ENCODE results near the gene CIDEA. TPM values are rescaled to one million over a fixed set of nuclear protein-coding genes. Genes with fewer than 3 reads are reported as not detected.
A peak's percentile ranks its signal among the peaks of the same experiment; 100 is the strongest.

CIDEA gene
- total and polyA plus RNA-seq, 9 of the 15 experiments (the other 6 are each of a cell fraction or from before 2014, with no cell fraction given) = not detected

- TF ChIP-seq ZNF583 (CRISPR knock-in tag; IDR thresholded peaks at IDR 0.05) = no peak
- peak; percentile 34 for TF ChIP-seq PHF20 (IDR thresholded peaks at IDR 0.05; ENCODE audit: partially characterized antibody)
- no peak for TF ChIP-seq ZNF224 (CRISPR knock-in tag; IDR thresholded peaks at IDR 0.05)
- TF ChIP-seq TFAM (CRISPR knock-in tag; conservative IDR thresholded peaks at IDR 0.05) = no peak
- no peak for TF ChIP-seq FOXK1 (CRISPR knock-in tag; IDR thresholded peaks at IDR 0.05; ENCODE audit: borderline replicate concordance)
- no peak for TF ChIP-seq KLF1 (tag; IDR thresholded peaks at IDR 0.05)
- no peak for TF ChIP-seq MIER1 (IDR thresholded peaks at IDR 0.05; ENCODE audit: low read depth)
- peak; percentile 97 for TF ChIP-seq FOSL1 (tag; conservative IDR thresholded peaks at IDR 0.05)
- peak; percentile 60 to 63 for TF ChIP-seq MAZ (CRISPR knock-in tag; conservative IDR thresholded peaks at IDR 0.05 in 1 of 2, IDR thresholded peaks at IDR 0.05 in 1 of 2)
- TF ChIP-seq SNRNP70 (optimal IDR thresholded peaks at IDR 0.05; ENCODE audit: low read depth, low read length) = no peak
- 0 out of 2 replicates have a peak, but pooled peaks have one; percentile 39 for TF ChIP-seq XRCC5 (IDR thresholded peaks at IDR 0.05; ENCODE audit: low read depth, low read length)
- TF ChIP-seq E2F3 (CRISPR knock-in tag; IDR thresholded peaks at IDR 0.05) = no peak
- no peak for TF ChIP-seq BRD9 (IDR thresholded peaks at IDR 0.05; ENCODE audit: low read depth, partially characterized antibody)
- TF ChIP-seq ZBTB40 (IDR thresholded peaks at IDR 0.05) = no peak
- TF ChIP-seq ZBTB40 (CRISPR knock-in tag; IDR thresholded peaks at IDR 0.05) = no peak
- TF ChIP-seq FOXA1 (IDR thresholded peaks at IDR 0.05; ENCODE audit: borderline replicate concordance) = no peak
- no peak for TF ChIP-seq NR4A1 (CRISPR knock-in tag; IDR thresholded peaks at IDR 0.05)
- peak; percentile 43; the same call in 1 of the 2 replicates for TF ChIP-seq NR4A1 (tag; IDR thresholded peaks at IDR 0.05)
- TF ChIP-seq SNAPC5 (CRISPR knock-in tag; IDR thresholded peaks at IDR 0.05) = no peak
- no peak for TF ChIP-seq CBX3 (IDR thresholded peaks at IDR 0.05; ENCODE audit: borderline replicate concordance in 1 of 2, low read length in 2 of 2)
- no peak for TF ChIP-seq ZC3H8 (IDR thresholded peaks at IDR 0.05)
Observed at GRCh38 chr18:12308386-12309100, 54.4 kb downstream of the CIDEA start (continued).

Data from K562 (cell line).